Spleen (tissue), 11 donors: ENCODE results near the gene KRTAP3-1. TPM values are rescaled to one million over a fixed set of nuclear protein-coding genes. Genes with fewer than 3 reads are reported as not detected.

Experiments
- DNase-seq: peaks from one replicate; pipeline ENCODE4 v3.0.0-alpha.2; 2020
- H3K27ac ChIP-seq, 8 donors: fragments of 200-600 bp; sonication (generic) in 7 of 8; 1 replicate in 4 of 8; 2 replicates in 4 of 8; pipeline versions ENCODE4 v1.5.0 to v1.8.0; 2016 to 2021; ENCODE audit warnings: inconsistent platforms in 4 of 8, mild to moderate bottlenecking in 4 of 8, moderate library complexity in 1 of 8
- H3K27me3 ChIP-seq, 7 donors: fragments of 200-600 bp; sonication (generic) in 6 of 7; replicated peaks in 1 of 7; 1 replicate in 4 of 7; 2 replicates in 3 of 7; pipeline versions ENCODE4 v1.5.0 to v1.8.0; 2016 to 2021; ENCODE audit warnings: inconsistent platforms in 3 of 7, mild to moderate bottlenecking in 1 of 7
- H3K36me3 ChIP-seq, 6 donors: fragments of 200-600 bp; sonication (generic) in 5 of 6; 1 replicate in 4 of 6; 2 replicates in 2 of 6; pipeline versions ENCODE4 v1.5.0 to v1.8.0; 2016 to 2021; ENCODE audit warnings: inconsistent platforms in 2 of 6
- H3K4me1 ChIP-seq, 6 donors: fragments of 200-600 bp; sonication (generic) in 5 of 6; 1 replicate in 3 of 6; 2 replicates in 3 of 6; pipeline versions ENCODE4 v1.5.0 to v1.8.0; 2016 to 2021; ENCODE audit warnings: inconsistent platforms in 3 of 6
- H3K4me3 ChIP-seq, 8 donors: fragments of 200-600 bp; sonication (generic) in 7 of 8; 1 replicate in 4 of 8; 2 replicates in 4 of 8; pipeline versions ENCODE4 v1.5.0 to v1.8.0; 2016 to 2021; ENCODE audit warnings: inconsistent platforms in 4 of 8, mild to moderate bottlenecking in 4 of 8, moderate library complexity in 2 of 8
- H3K9me3 ChIP-seq, 8 donors: fragments of 200-600 bp; sonication (generic) in 7 of 8; 1 replicate in 4 of 8; 2 replicates in 4 of 8; pipeline versions ENCODE4 v1.5.0 to v1.8.0; 2016 to 2021; ENCODE audit warnings: inconsistent platforms in 4 of 8
- POLR2A ChIP-seq, 3 donors: fragments of 450-650 bp; IDR thresholded peaks; one replicate each; pipeline ENCODE4 v1.5.1; 2017; ENCODE audit warnings: antibody characterized with exemption in 3 of 3, mild to moderate bottlenecking in 1 of 3
- POLR2AphosphoS5 ChIP-seq, 3 donors: sonication (generic); formaldehyde crosslinking; IDR thresholded peaks; one replicate each; pipeline ENCODE4 v1.5.1; 2017; ENCODE audit warnings: antibody characterized with exemption in 3 of 3
- WGBS, 5 donors: extraction: QIAGEN DNeasy Blood & Tissue Kit in 3 of 5; methylation state at CpG; one replicate each; pipeline versions ENCODE4 v1.1.5 to v1.1.7; 2013 to 2018; 5-methylcytosine and 5-hydroxymethylcytosine counted together
- intact Hi-C: fragments of 100-400 bp; cut with DNase I; formaldehyde crosslinking; loops from one replicate; pipeline ENCODE4 v1.15.0; 2023; ENCODE audit warnings: low total_unique reads
- polyA plus RNA-seq, 3 donors: library from polyadenylated mRNA; stranded (reverse); fragments of 200-250 nt; gene quantifications; one replicate each; pipeline ENCODE4 v1.2.1, GENCODE V29; 2013
- total RNA-seq, 7 donors: library from RNA; depleted of rRNA in 3 of 7; stranded (reverse); fragments of >200 nt in 3 of 7; fragmentation: NEBNext Ultra II Directional in 4 of 7; extraction: Animal tissue kit (Norgen Biotek cat#: 25700) in 4 of 7; gene quantifications; one replicate each; pipeline versions ENCODE4 v1.1.0 to v1.2.1, GENCODE V29; 2016 to 2021
- TF ChIP-seq, protein P1 (sequence below), 11 experiments: fragments of 200-600 bp in 7 of 11; fragments of 450-650 bp in 4 of 11; sonication (generic) in 4 of 11; IDR thresholded peaks in 8 of 11; conservative IDR thresholded peaks in 3 of 11; 1 replicate in 7 of 11; 2 replicates in 4 of 11; pipeline versions ENCODE4 v1.4.0 to v1.8.0; 2016 to 2021; ENCODE audit warnings: antibody characterized with exemption in 11 of 11, inconsistent platforms in 4 of 11, mild to moderate bottlenecking in 1 of 11
- donor health status: healthy with polysubstance abuse.
- donor health status: DM: no; HTN: no; CAD: no; lungs with moderate emphysema.
- donor health status: DM: no; HTN: no; CAD: no.
- donor health status: Bipolar disorder and iron deficiency.
- donor health status: healthy.
- donor health status: DM: no; HTN: no; CAD: no.
- donor health status: DM: yes; HTN: yes; CAD: no.

The KRTAP3-1 gene
- total and polyA plus RNA-seq, 10 donors = not detected

DNA sequence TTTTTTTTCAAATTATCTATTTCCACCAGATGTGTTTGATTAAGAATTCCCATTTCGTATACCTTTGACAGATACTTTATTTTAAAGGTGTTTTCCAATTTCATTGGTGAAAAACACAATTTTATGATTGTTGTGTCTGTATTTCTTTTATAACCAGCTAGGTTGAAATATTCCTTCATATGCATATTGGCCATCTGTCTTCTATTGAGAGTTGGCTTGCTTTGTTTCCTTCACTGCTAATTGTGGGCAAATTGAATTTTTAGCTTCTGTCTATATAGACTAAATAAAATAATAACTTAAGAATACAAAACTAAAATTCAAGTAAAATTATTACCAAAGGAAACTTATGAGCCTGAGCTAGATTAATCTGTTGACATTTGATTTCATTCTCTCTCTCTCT lies 13.8 kb downstream of the KRTAP3-1 start:
- Histone ChIP-seq H3K27ac (no peak overlapping the region), H3K27me3 (peaks cover 0 to 51% (median 0%) of the 10 kb centered on the region in 7 donors), H3K4me3 (no peak overlapping the region), H3K4me1 (no peaks in the 10 kb centered on the region), H3K36me3 (no peaks in the 10 kb centered on the region), H3K9me3 (peaks cover 0 to 3% (median 0%) of the 10 kb centered on the region in 8 donors)
- DNase-seq = no peak
- intact Hi-C loops = no loop called here
- 53 to 79% (median 70%) methylated on average over 1 of the region's 1 CpG for WGBS, 5 donors
- TF ChIP-seq POLR2A (IDR thresholded peaks at IDR 0.05) (no peak), POLR2AphosphoS5 (IDR thresholded peaks at IDR 0.05) (no peak)
- TF ChIP-seq, protein P1, sequence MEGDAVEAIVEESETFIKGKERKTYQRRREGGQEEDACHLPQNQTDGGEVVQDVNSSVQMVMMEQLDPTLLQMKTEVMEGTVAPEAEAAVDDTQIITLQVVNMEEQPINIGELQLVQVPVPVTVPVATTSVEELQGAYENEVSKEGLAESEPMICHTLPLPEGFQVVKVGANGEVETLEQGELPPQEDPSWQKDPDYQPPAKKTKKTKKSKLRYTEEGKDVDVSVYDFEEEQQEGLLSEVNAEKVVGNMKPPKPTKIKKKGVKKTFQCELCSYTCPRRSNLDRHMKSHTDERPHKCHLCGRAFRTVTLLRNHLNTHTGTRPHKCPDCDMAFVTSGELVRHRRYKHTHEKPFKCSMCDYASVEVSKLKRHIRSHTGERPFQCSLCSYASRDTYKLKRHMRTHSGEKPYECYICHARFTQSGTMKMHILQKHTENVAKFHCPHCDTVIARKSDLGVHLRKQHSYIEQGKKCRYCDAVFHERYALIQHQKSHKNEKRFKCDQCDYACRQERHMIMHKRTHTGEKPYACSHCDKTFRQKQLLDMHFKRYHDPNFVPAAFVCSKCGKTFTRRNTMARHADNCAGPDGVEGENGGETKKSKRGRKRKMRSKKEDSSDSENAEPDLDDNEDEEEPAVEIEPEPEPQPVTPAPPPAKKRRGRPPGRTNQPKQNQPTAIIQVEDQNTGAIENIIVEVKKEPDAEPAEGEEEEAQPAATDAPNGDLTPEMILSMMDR (IDR thresholded peaks at IDR 0.05 in 8 of 11, conservative IDR thresholded peaks at IDR 0.05 in 3 of 11) = no peak

DNA sequence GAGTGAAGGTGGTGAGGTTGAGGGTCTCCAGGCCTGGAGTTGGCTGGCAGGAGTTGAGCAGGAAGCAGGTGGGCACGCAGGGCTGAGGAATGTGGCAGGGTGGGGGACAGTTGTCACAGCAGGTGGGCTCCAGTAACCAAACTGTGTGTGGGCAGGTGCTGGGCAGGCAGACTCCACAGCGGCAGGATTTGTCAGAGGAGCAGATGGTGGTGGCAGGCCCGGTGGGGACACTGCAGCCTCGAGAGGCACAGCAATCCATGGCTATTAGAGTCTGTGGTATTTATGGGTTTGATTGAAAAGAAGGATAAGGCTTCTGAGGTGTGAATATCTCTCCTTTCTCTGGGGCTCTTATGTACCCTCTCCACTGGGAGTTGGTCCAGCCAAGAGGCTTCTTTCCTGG lies 15.1 kb downstream of the KRTAP3-1 start, which contains the start of gene KRTAP3-3:
Gene KRTAP3-3, minus strand, starts transcription at position 326 of the 400 bp plus-strand sequence. Its CDS starts 67 bp downstream, at position 259.
- Histone ChIP-seq H3K9me3 (peaks cover 0 to 3% (median 0%) of the 10 kb centered on the region in 8 donors), H3K4me3 (no peak within 1 kb of the TSS), H3K36me3 (no peaks in the 10 kb centered on the region), H3K4me1 (no peaks in the 10 kb centered on the region), H3K27me3 (peaks cover 0 to 45% (median 0%) of the 10 kb centered on the region in 7 donors), H3K27ac (no peak within 1 kb of the TSS)
- WGBS, 5 donors = 33 to 58% (median 42%) methylated on average over 4 of the region's 4 CpGs
- intact Hi-C loops = no loop called here
- DNase-seq = no peak
- TF ChIP-seq, protein P1 (IDR thresholded peaks at IDR 0.05 in 8 of 11, conservative IDR thresholded peaks at IDR 0.05 in 3 of 11) = no peak
- TF ChIP-seq POLR2A (IDR thresholded peaks at IDR 0.05) (no peak), POLR2AphosphoS5 (IDR thresholded peaks at IDR 0.05) (no peak)

DNA sequence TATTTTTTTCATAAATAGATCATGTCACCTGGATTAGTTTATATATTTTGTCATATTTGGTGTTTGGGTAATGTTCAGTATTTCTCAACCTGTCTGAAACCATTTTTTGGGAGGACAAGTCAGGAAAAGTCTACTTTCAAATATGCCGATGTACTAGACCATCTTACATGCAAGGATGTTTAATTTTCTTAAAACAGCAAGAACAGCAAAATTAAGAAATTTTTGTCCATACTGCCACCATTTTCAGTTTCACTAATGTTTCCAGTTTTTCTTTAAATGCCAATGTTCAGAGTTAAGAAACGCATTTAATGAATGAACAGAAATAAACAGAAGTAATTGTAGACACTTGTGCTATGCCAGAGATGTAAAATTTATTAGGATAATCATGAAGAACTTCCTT lies 15.8 kb downstream of the KRTAP3-1 start:
- Histone ChIP-seq H3K36me3 (no peaks in the 10 kb centered on the region), H3K27me3 (peaks cover 0 to 45% (median 0%) of the 10 kb centered on the region in 7 donors), H3K4me1 (no peaks in the 10 kb centered on the region), H3K27ac (no peak overlapping the region), H3K4me3 (no peak overlapping the region), H3K9me3 (peaks cover 0 to 3% (median 0%) of the 10 kb centered on the region in 8 donors)
- no peak for DNase-seq
- intact Hi-C loops = no loop called here
- WGBS, 5 donors = 90 to 94% (median 92%) methylated on average over 2 of the region's 2 CpGs
- no peak for TF ChIP-seq POLR2AphosphoS5 (IDR thresholded peaks at IDR 0.05)
- no peak for TF ChIP-seq POLR2A (IDR thresholded peaks at IDR 0.05)
- TF ChIP-seq, protein P1 (IDR thresholded peaks at IDR 0.05 in 8 of 11, conservative IDR thresholded peaks at IDR 0.05 in 3 of 11) = no peak

DNA sequence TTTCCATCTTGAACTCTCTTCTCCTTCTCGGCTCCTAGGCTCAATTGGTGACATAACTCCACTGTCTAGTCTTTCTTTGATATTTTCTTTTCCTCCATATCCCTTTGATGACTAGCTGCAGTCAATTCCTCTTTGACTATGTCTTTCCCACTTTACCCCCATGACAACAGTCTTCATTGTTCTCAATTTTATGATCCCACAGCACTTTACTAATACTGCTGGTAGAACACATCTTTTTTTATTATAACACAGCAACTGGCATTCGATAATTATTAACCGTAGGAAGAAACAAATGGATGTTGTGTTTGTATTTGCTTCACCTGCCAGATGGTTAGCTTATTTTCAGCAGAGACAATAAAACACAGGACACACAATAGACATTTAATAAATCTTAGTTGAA lies 16.3 kb downstream of the KRTAP3-1 start:
- Histone ChIP-seq H3K36me3 (no peaks in the 10 kb centered on the region), H3K4me1 (peaks cover 0 to under 1% (median 0%) of the 10 kb centered on the region in 6 donors), H3K9me3 (peaks cover 0 to 3% (median 0%) of the 10 kb centered on the region in 8 donors), H3K27ac (no peak overlapping the region), H3K4me3 (no peak overlapping the region), H3K27me3 (peaks cover 0 to 45% (median 0%) of the 10 kb centered on the region in 7 donors)
- TF ChIP-seq, protein P1 (IDR thresholded peaks at IDR 0.05 in 8 of 11, conservative IDR thresholded peaks at IDR 0.05 in 3 of 11) = no peak
- no peak for TF ChIP-seq POLR2AphosphoS5 (IDR thresholded peaks at IDR 0.05)
- no peak for TF ChIP-seq POLR2A (IDR thresholded peaks at IDR 0.05)
- no peak for DNase-seq
- intact Hi-C loops = no loop called here
- WGBS, 5 donors = 87 to 94% (median 91%) methylated on average over 3 of the region's 3 CpGs
